Measurements from ENCODE around the gene ZNF593OS. TPM values are rescaled to one million over a fixed set of nuclear protein-coding genes. Genes with fewer than 3 reads are reported as not detected.

Gene ZNF593OS
- total and polyA plus RNA-seq, 10 of the 15 experiments (the other 5 are each of a cell fraction or from before 2014, with no cell fraction given) = 0.16 to 1.7 (median 0.59) TPM; not detected in 6

DNA sequence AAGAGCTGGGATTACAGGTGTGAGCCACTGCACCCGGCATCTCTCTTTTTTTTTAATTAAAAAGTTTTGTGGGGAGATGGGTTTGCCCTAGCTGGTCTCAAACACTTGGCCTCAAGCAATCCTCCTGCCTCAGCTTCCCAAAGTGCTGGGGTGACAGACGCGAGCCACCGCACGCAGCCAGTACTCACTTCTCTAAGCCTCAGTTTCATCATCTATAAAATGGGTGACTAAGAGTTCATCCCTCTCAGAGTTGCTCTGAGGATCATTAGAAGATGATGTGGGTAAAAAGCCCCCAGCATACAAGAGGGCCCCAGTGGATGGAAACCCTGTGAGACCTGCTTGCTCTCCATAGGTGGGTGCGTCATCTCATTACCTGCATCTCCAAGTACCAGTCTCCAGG lies 16.2 kb upstream of the ZNF593OS start:
- DNase-seq (ENCODE audit: low read depth, low spot score) (no peak), ATAC-seq (no peak), FAIRE-seq (no peak)
- Histone ChIP-seq H3K4me1 (ENCODE audit: control insufficient read depth, insufficient read depth, low read length) (no peaks in the 10 kb centered on the region), H3K79me2 (ENCODE audit: control insufficient read depth, insufficient read depth, low read length) (no peaks in the 10 kb centered on the region), H3K27me3 (replicated peaks in 1 of 2; ENCODE audit: control insufficient read depth in 2 of 2, insufficient read depth in 2 of 2, low read length in 1 of 2) (no peaks in the 10 kb centered on the region), H3K9me3 (replicated peaks; ENCODE audit: control insufficient read depth, insufficient read depth, low read length) (no peaks in the 10 kb centered on the region), H3K36me3 (ENCODE audit: control insufficient read depth in 2 of 2, insufficient read depth in 2 of 2, low read length in 1 of 2) (no peaks in the 10 kb centered on the region), H3K4me3 (no peak overlapping the region), H3K27ac (ENCODE audit: control insufficient read depth, insufficient read depth) (no peak overlapping the region), H4K20me1 (ENCODE audit: control insufficient read depth, insufficient read depth) (no peaks in the 10 kb centered on the region), H2AFZ (ENCODE audit: control insufficient read depth, low read depth, low read length) (no peak overlapping the region), H3K4me2 (ENCODE audit: control insufficient read depth, insufficient read depth) (no peak overlapping the region), H3K9ac (ENCODE audit: control insufficient read depth, insufficient read depth, low read length) (no peak overlapping the region)
- in situ Hi-C loops (cut with MboI) = no loop called here
- TF ChIP-seq YY1 (IDR thresholded peaks at IDR 0.05; ENCODE audit: low read depth, low read length) (no peak), ZSCAN29 (IDR thresholded peaks at IDR 0.05) (no peak), BRCA1 (IDR thresholded peaks at IDR 0.05; ENCODE audit: low read depth, low read length) (no peak), BMI1 (IDR thresholded peaks at IDR 0.05; ENCODE audit: borderline replicate concordance) (no peak), TAF1 (IDR thresholded peaks at IDR 0.05; ENCODE audit: borderline replicate concordance, low read depth, low read length) (no peak)
- TF ChIP-seq, protein P1, sequence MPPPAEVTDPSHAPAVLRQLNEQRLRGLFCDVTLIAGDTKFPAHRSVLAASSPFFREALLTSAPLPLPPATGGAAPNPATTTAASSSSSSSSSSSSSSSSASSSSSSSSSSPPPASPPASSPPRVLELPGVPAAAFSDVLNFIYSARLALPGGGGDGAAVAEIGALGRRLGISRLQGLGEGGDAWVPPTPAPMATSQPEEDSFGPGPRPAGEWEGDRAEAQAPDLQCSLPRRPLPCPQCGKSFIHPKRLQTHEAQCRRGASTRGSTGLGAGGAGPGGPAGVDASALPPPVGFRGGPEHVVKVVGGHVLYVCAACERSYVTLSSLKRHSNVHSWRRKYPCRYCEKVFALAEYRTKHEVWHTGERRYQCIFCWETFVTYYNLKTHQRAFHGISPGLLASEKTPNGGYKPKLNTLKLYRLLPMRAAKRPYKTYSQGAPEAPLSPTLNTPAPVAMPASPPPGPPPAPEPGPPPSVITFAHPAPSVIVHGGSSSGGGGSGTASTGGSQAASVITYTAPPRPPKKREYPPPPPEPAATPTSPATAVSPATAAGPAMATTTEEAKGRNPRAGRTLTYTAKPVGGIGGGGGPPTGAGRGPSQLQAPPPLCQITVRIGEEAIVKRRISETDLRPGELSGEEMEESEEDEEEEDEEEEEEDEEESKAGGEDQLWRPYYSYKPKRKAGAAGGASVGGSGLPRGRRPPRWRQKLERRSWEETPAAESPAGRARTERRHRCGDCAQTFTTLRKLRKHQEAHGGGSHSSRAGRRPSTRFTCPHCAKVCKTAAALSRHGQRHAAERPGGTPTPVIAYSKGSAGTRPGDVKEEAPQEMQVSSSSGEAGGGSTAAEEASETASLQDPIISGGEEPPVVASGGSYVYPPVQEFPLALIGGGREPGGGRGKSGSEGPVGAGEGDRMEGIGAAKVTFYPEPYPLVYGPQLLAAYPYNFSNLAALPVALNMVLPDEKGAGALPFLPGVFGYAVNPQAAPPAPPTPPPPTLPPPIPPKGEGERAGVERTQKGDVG (CRISPR knock-in tag; IDR thresholded peaks at IDR 0.05) = no peak
- TF ChIP-seq, protein P2, sequence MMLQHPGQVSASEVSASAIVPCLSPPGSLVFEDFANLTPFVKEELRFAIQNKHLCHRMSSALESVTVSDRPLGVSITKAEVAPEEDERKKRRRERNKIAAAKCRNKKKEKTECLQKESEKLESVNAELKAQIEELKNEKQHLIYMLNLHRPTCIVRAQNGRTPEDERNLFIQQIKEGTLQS (IDR thresholded peaks at IDR 0.05; ENCODE audit: borderline replicate concordance, extremely low read depth, low read depth, low read length) = no peak
- TF ChIP-seq, protein P3, sequence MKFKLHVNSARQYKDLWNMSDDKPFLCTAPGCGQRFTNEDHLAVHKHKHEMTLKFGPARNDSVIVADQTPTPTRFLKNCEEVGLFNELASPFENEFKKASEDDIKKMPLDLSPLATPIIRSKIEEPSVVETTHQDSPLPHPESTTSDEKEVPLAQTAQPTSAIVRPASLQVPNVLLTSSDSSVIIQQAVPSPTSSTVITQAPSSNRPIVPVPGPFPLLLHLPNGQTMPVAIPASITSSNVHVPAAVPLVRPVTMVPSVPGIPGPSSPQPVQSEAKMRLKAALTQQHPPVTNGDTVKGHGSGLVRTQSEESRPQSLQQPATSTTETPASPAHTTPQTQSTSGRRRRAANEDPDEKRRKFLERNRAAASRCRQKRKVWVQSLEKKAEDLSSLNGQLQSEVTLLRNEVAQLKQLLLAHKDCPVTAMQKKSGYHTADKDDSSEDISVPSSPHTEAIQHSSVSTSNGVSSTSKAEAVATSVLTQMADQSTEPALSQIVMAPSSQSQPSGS (IDR thresholded peaks at IDR 0.05; ENCODE audit: low read length) = no peak
- TF ChIP-seq, protein P4, sequence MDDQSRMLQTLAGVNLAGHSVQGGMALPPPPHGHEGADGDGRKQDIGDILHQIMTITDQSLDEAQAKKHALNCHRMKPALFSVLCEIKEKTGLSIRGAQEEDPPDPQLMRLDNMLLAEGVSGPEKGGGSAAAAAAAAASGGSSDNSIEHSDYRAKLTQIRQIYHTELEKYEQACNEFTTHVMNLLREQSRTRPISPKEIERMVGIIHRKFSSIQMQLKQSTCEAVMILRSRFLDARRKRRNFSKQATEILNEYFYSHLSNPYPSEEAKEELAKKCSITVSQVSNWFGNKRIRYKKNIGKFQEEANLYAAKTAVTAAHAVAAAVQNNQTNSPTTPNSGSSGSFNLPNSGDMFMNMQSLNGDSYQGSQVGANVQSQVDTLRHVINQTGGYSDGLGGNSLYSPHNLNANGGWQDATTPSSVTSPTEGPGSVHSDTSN (IDR thresholded peaks at IDR 0.05; ENCODE audit: insufficient replicate concordance, low read depth, low read length) = no peak
- ChIA-PET SMC1A (ENCODE audit: uncharacterized antibody, unreplicated experiment) (no interaction called here), RAD21 (ENCODE audit: unreplicated experiment) (no interaction called here), CTCF (no interaction called here), POLR2A (no interaction called here)
- 93% methylated on average over 6 of the region's 6 CpGs for WGBS (ENCODE audit: insufficient coverage, insufficient replicate concordance, low lambda C conversion rate, missing lambda C conversion rate)
- BruUV-seq (replicated peaks) = no TSS peak
- intact Hi-C loops (cut with micrococcal nuclease; ENCODE audit: unreplicated experiment) = no loop called here

All from GM12878 (cell line).